UCSD-AML1 (cell line): Measurements from ENCODE around the gene C8G.

Experiments used
- DNase-seq: peaks from one replicate; lab custom pipeline; 2025; ENCODE audit not compliant: unreplicated experiment; lab: John Stamatoyannopoulos, UW

C8G gene

DNA sequence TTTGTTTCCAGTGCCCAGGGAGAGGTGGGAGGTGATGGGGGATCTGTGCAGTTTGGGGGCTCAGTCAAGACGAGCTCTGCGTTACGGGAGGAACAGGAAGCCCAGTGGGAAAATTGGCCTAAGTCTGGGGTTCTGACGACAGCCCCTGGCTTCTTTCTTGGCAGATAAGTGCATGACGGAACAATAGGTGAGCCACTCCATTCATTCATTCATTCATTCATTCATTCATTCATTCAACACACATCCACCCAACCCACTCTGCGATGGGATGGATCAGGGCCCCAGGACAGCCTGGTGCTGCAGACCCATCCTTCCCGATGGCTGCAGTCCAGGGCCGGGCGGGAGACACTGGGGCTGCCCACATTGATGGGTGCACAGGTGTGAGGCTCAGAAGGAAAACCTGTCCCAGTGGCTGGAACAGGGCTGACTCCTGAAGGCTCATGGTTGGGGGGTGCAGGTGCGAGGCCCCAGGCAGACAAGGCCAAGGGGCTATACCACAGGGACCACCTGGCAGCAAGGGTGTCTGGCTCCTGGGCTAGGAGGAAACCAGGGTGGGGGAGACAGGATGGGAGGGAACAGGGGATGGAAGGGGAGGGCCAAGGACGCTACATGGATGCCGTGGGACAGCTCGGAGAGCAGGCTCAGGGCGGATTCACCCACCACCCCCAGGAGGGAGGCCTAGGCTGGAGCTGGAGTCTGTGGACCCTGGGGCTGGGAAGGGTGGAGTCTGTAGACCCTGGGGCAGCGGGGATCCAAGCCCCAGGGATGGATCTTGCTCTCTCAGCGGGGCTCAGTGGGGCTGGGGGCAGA lies 35.8 kb downstream of the C8G start:
- DNase-seq, result no peak

DNA sequence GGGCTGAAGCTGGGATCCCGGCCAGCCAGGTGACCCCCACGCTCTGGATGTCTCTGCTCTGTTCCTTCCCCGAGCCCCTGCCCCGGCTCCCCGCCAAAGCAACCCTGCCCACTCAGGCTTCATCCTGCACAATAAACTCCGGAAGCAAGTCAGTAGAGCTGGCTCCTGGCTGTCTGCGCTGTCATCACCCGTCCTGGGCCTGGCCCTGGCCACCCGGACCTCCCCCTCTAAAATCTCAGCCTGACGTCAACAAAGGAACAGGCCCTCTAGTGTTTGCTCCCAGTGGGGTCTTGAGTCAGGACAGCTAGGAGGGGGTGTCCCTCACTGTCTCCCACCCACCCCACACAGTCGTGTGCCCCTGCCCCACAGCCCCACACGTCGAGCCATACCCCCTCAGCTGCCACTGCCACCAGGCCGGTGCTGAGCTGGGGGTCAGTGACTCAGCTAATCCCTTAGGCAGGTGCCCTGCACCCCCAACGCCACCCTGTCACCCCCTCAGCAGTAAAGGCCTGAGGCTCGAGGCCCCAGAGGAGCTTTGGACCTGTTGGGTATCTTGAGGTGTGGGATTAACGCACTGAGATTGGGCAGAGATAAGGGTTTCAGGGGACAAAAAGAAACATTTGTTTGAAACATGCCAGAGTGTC lies 36.7 kb downstream of the C8G start:
- DNase-seq, result no peak

DNA sequence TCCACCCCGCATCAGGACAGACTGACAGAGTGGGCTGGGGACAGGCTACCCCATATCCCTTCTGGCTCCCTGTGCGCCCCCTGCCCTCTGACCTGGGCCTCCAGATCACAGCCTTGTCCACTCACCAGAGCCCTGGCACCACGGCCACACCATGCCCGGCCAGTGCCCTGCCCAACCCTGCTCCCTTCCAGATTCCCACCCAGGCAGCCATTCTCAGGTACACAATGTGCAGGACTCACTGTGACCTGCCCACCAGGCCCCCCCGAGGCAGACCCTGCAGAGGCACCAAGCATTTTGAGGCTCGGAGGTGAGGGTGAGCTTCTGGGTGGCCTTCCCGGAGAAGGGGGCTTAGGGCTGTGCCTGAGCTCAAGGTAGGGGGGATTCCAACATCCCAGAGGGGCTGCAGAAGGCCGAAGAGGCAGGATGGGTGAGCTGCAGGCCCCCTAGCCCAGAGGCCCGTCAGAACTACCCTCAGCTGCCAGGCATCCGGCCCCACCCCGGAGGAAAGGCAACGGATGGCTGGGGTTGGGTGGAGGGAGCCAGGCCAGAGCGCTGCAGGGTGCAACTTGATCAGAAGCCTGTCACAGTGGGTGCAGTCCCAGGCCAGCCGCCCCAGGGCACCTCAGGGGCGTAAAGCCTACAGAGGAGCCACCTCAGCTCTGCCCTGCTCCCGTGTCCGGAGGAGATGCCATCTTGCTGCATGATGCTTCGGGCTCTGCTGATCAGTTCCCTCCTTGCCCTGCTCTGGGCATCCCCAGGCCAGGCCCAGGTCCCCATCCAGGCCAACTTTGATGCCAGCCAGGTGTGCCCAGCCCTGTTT lies 37.4 kb downstream of the C8G start, which contains the start of gene LCNL1:
Gene LCNL1 (plus strand): TSS at position 762 of the 820 bp plus-strand sequence. CDS start 594 bp downstream, outside the sequence.
- DNase-seq, result no peak

DNA sequence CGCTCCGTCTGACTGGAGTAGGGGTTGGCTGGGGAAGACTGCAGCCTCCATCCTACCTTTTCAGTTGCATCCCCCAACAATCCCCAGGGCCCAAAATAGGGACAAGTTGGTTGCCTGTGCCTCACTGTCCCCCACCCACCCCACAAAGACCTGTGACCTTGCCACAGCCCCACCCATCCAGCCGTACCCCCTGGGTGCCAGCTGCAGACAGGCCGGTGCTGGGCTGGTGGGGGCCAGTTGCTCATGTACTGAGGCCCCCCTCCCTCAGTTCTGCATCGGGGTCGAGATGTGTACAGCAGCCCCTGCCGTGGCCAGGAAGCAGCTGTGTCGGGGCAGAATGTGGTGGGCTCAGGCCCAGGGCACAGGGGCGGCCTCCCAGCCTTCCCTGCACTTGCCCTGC lies 38.1 kb downstream of the C8G start:
- no peak for DNase-seq

DNA sequence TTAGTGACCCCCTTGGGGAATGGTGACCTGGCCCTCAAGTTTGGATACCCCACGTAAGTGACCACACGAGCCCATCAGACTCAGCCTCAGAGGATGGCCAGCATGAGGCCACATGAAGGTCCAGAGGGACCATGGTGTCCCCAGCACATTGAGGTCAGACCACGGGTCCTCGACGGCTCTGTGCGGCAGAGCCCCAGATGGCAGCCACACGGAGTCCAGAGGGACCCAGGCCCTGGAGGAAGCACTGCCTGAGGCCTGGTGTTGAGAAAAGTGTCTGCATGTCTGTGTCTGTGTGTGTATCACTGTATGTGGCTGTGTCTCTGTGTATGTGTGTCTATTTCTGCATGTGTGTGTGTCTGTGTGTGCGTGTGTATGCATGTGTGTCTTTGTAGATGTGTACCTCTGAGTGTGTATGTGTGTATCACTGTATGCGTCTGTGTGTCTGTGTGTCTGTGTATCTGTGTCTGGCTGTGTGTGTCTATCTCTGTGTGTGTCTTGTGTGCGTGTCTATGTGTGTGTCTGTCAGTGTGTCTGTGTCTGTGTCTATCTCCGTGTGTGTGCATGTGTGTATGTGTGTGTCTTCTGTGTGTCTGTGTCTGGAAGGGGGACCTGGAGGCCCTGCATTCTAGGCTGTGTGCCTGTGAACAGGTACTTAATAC lies 38.7 kb downstream of the C8G start:
- no peak for DNase-seq

DNA sequence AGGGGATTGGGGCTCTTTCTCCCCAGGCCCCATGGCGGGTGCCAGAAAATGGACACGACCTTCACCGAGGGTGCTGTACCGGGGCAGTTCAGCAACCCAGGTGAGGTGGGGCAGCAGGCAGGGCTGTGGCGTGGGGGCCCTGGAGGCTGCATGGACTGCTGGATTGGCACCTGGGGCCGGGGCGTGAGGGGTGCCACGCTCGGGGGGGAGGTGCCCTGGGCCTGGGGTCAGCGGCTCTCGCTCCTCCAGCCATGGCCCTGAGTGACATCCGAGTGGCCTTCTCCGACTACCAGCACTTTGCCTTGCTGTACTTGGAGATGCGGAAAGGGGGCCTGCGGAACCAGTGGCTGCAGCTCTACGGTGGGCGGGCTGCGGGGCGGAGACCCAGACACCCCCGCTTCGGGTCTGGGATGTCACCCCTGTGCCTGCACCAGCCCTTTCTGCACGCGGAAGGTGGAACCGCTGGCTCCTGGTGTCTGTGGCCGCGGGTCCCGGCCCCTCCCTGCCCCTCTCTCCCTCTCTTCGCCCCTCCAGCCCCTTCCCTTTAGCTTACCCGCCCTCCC lies 39.5 kb downstream of the C8G start:
- DNase-seq, result no peak

DNA sequence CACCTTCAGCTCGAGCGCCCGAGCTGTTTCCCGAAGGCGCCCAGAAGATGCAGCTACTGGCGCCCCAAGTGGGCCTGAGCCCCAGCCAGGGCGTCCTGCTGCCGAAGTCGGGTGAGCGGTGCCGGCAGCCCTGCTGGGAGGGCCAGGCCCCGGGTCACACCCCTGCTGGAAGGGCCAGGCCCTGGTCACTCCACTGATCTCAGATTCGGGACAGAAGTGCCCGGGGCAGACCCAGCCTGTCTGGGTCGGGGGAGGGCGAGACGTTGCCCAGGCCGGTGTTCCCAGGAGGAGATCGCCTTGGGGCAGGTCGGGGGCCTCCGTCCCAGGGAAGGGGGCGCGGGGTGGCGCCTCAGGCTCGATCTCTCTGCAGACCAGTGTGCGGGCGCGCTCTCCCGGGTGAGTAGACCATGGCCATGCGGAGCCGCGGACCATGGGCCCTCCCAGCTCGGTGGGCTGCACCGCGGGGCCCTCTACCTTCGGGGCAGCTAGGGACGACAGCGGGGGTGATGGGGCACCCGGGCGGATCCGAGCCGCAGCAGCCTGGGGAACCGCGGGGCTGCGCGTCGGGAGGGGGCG lies 40.1 kb downstream of the C8G start:
- no peak for DNase-seq

DNA sequence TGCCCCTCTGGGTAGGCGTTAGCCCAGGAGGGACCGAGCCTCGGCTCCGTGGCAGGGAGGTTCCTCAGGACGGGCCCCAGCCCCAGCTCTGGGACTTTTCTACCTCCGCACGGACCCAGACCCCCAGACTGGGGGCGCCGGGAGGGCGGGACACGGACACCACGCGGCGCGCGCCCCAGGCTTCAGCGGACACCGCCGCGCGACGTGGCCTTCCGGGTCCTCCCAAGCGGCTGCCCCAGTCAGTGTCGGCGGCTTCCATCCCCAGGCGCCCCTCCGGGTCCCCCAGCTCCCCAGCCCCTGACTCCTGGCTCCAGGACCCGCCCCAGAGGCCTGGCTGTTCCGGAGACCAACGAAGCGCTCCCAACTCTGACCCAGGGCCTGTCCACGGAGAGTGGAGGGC lies 40.8 kb downstream of the C8G start:
- no peak for DNase-seq

DNA sequence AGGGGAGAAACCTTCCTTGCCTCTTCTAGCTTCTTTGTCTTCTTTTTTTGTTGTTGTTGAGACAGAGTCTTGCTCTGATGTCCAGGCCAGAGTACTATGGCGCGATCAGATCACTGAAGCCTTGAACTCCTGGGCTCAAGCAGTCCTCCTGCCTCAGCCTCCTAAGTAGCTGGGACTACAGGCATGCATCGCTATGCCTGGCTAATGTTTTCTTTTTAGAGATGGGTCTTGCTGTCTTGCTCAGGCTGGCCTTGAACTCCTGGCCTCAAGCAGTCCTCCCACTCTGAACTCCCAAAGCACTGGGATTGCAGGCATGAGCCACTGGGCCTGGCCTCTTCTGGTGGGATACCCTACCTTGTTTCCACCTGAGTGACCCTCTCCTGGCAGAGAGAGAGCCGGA lies 43.8 kb downstream of the C8G start:
- DNase-seq, result no peak

DNA sequence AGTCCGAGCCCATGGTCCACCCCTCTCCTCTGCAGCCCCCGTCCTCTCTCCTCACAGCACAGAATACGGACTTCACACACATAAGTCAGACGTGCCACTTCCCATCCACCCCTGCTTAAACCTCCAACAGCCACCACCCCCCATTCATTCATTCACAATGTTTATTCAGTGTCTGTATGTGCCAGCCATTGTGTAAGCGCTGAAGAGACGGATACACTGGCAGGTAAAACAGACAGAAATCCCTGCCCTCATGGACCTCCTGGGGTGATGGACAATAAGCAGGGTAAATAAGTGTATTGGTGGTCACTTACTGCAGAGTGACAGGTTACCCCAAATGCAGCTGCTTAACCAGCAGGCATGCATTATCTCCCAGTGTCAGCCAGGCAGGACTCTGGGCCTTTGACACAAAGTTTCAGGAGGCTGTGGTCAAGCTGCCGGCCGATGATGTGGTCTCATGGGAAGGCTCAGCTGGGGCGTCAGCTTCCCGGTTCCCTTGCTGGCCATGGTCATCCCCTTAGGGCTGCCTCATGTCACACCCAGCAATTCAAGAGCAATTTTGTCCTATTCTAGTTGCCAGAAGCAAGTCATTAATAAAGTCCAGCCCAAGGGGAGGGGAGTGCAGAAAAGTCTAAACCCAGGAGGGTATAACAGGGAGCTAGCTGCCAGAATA lies 45.3 kb downstream of the C8G start:
- DNase-seq, result no peak

DNA sequence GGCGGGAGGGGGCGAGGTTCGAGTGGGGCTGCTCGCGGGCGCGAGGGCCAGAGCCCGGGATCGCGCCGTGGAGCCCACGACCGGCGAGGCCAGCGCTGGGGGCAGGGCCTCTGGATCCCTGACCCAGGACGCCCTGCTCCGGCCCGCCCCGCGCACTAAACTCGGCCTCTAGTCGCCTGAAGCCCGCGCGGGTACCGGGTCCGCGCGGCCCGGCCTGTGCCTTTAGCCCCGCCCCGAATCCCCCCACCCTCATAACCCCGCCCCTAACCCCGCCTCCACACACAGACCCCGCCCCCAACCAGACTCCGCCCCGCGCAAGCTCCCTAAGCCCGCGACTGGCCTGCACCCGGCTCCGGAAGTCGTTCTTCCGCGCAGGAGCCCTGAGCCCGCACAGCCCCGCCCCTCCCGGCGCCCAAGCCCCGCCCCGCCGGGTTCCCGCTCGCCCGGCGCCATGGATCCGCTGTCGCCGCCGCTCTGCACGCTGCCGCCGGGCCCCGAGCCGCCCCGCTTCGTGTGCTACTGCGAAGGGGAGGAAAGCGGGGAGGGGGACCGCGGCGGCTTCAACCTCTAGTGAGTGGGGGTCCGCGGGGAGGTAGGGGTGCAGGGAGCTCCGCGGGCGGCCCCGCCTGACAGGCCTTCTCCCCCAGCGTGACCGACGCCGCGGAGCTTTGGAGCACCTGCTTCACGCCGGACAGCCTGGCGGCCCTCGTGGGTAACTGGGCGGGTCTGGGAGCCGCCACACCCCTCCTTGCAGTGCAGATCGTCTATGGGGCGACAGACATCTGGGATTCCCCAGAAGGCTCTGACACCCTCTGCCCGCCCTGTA lies 47.2 kb downstream of the C8G start, which contains the start of gene PAXX:
Gene PAXX (plus strand): TSS at position 430 of the 826 bp plus-strand sequence. CDS start 22 bp downstream, at position 452.
- peak; percentile 91 for DNase-seq

DNA sequence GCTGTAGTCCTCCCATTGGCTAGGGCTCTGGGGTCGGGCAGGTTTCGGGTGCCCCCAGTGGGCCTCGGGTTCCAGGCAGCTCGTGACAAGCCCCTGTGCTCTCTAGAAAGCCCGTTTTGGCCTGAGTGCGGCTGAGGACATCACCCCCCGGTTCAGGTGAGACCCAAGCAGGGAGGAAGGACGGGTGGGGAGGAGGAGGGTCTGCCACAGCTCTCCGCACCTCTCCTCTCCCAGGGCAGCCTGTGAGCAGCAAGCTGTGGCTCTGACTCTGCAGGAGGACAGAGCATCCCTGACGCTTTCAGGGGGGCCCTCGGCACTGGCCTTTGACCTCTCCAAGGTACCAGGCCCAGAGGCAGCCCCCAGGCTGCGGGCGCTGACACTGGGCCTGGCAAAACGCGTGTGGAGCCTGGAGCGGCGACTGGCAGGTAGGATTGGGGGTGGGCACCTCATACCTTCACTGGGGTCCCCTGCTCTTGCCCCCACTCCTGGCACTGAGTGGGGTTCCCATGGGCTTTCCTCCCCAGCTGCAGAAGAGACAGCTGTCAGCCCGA lies 47.9 kb downstream of the C8G start:
- no peak for DNase-seq

DNA sequence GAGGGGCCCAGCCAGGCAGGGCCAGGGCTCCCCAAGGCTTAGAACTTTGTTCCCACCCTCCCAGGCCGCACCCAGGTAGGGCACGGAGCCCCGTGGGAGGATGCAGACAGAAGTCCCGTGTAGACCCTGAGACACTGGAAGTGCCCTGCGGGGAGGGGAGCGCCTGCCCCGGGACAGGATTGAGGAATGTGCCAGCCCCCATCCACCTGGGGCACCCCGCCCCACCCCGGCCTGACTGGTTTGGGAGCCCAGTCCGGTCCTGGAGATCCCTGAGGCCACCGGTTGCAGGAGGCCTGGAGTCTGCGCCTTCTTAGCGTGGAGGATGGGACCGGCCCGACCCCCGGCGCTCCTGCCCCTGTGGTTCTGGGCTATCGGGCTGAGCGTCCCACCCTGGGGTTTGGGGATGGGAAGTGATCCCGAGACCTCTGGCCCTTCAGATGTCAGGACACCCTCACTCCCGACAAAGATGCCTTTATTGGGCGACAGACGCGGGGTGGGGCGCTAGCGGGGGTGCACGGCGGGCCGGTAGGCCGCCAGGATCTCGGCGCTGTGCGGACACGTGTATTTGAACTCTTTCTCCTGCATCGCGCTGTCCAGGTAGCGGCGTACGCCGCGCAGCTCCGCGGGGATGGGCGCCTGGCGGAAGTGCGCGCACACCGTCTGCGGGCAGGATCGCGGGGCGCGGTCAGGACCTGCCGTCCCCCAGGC lies 49.3 kb downstream of the C8G start:
- no peak for DNase-seq

DNA sequence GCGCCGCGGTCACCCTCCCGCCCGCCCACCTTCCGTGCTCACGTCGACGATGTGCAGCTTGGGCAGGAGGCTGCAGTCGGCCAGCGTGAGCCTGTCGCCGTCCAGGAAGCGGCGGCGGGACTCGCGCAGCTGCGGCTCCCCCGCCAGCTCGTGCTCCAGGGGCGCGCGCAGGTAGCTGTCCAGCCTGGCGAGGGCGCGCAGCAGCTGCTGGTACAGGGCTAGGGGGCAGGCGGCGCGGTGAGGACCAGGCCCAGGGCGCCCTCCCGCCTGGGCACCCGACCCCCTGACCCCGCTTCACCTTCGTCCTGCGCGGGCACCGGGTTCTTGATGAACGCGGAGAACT lies 49.8 kb downstream of the C8G start:
- DNase-seq, result no peak

DNA sequence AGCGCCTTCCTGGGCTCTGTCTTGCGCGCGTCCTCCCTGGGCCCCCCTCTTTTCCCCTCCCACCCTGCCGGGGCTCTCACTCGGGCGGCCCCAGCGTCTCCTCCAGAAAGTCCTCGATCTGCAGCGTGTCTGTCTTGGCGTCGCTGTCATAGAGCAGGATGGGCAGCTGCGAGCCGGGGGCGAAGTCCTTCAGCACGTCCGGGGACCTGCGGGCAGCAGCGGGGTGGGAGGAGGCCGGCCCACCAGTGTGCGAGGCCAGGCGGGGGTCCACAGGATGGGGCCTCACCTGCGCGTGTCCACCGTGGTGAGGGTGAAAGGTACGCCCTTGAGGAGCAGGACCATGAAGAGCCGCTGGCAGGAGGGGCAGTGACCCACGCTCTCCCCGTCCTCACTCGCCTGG lies 50.3 kb downstream of the C8G start:
- DNase-seq, result no peak

DNA sequence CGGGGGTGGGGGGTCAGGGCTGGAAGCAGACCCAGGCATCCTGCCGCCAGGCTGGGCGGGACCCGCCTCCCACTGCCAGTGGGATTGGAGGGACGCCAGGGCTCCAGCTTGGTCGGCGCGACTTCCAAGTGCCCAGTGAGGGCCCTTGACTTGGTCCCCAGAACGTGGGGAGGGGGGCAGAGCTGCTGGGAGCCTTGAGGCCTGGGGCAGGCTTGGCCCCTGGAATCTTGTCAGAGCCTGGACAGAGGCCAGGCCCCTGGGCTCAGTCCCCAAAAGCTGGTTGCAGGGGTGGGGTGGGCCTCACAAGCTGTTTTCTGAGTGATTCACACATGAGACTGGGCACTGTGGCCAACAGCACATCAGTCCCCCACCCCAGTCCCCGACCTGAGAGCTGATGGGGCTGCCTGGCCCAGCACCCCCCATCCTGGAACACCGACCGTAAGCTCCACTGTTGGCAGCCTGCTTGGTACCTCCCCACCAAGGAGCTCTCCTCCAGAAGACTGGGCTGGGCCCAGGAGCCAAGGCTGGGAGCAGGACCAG lies 50.8 kb downstream of the C8G start:
- DNase-seq, result no peak
